SK-N-SH (cell line): ENCODE measurements around the gene CLIC6.

Source experiments
- MAX ChIP-seq: IDR thresholded peaks from 2 replicates; pipeline ENCODE4 v1.4.0; 2012; ENCODE audit warnings: low read depth
- MXI1 ChIP-seq: IDR thresholded peaks from 2 replicates; pipeline ENCODE4 v1.6.1; 2012; ENCODE audit warnings: mild to moderate bottlenecking, low read depth, low read length, improper control_type of control experiment
- POLR2AphosphoS5 ChIP-seq: IDR thresholded peaks from 2 replicates; pipeline ENCODE4 v1.6.1; 2012; ENCODE audit warnings: low read depth, low read length
- RAD21 ChIP-seq: IDR thresholded peaks from 2 replicates; pipeline ENCODE4 v1.6.1; 2012; ENCODE audit warnings: mild to moderate bottlenecking, low read length
- REST ChIP-seq: IDR thresholded peaks from 2 replicates; pipeline ENCODE4 v1.6.1; 2012; ENCODE audit warnings: mild to moderate bottlenecking, low read depth, low read length, moderate library complexity
- SMC3 ChIP-seq: IDR thresholded peaks from 2 replicates; pipeline ENCODE4 v1.6.1; 2012; ENCODE audit warnings: low read depth, low read length, improper control_type of control experiment
- ZBTB33 ChIP-seq: IDR thresholded peaks from 2 replicates; pipeline ENCODE4 v1.4.0; 2012; ENCODE audit warnings: low read depth, borderline replicate concordance

GRCh38 chr21:34728479-34728878, 59.7 kb downstream of the CLIC6 start:
- TF ChIP-seq SMC3 (no peak), ZBTB33 (no peak), REST (no peak), POLR2AphosphoS5 (no peak), RAD21 (no peak), MAX (no peak), MXI1 (no peak)
